AG04450 (cell line): ENCODE measurements around the gene PGS1. TPM values are rescaled to one million over a fixed set of nuclear protein-coding genes. Genes with fewer than 3 reads are reported as not detected.

Experiments
- CTCF ChIA-PET: fragments of 300-600, 350-600 bp; formaldehyde crosslinking; extraction: SDS; loops from one replicate; lab custom pipeline; 2022; ENCODE audit warnings: antibody characterized with exemption, inconsistent platforms; lab: Charles Lee
- POLR2A ChIA-PET: fragments of 350-600 bp; formaldehyde crosslinking; extraction: SDS; loops from one replicate; lab custom pipeline; 2021; ENCODE audit warnings: antibody characterized with exemption, inconsistent platforms; lab: Yijun Ruan, JAX
- DNase-seq: peaks from one replicate; pipeline ENCODE4 v3.0.0-alpha.2; 2011; ENCODE audit warnings: low read depth, low spot score
- H3K27ac ChIP-seq: one replicate; pipeline ENCODE4 v1.5.1; 2012; ENCODE audit warnings: low read depth, low read length, control low read depth
- H3K27me3 ChIP-seq: one replicate; pipeline ENCODE4 v1.6.0; 2012; ENCODE audit warnings: low read length; ENCODE audit not compliant: control insufficient read depth, insufficient read depth
- H3K4me3 ChIP-seq: 2 replicates; pipeline ENCODE4 v1.5.1; 2011; ENCODE audit warnings: mild to moderate bottlenecking, low read depth, low read length, control low read depth
- H3K9me3 ChIP-seq: 2 replicates; pipeline ENCODE4 v1.5.1; 2012; ENCODE audit warnings: low read length; ENCODE audit not compliant: control insufficient read depth, insufficient read depth
- polyA plus RNA-seq: library from polyadenylated mRNA; depleted of rRNA; stranded (reverse); fragments of >200 nt; gene quantifications from 2 replicates; pipeline ENCODE4 v1.2.3, GENCODE V29; 2011
- TF ChIP-seq, protein P1 (sequence below): IDR thresholded peaks from 2 replicates; pipeline ENCODE4 v1.5.1; 2011; ENCODE audit warnings: low read depth, low read length, control low read depth, inconsistent platforms

Gene PGS1
- polyA plus RNA-seq, 1 experiment, result 31.0 TPM

DNA sequence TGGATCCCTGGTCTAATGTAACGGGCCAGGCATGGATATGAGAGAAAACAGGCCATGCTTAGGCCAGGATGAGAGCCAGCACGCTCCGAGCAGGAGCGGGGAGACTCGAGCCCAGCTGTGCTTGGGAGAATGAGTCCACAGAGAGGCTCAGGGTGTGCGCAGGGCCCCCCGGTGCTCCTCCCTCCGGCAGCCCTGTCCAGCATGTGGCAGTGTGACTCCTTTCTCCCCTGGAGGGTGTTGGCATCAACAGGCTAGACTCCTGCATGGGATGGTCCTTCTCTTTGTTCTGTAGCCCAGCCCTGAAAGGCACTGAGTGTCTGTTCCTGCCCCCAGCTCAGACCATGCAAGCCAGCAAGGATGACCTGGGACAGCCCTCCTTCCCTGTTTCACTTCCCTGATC is 23.4 kb downstream of the PGS1 start:
- Histone ChIP-seq H3K27me3 (no peaks in the 10 kb centered on the region), H3K27ac (no peak overlapping the region), H3K4me3 (no peak overlapping the region), H3K9me3 (no peaks in the 10 kb centered on the region; the same call in 1 of the 2 replicates)
- ChIA-PET POLR2A (interaction anchor here (0.6 to 1.3 kb wide), 3 partner anchors 10 to 42 kb away, joined by 3 to 13 read pairs (median 4); partner anchors contain the start of gene SOCS3), CTCF (no interaction called here)
- no peak for DNase-seq
- TF ChIP-seq, protein P1, sequence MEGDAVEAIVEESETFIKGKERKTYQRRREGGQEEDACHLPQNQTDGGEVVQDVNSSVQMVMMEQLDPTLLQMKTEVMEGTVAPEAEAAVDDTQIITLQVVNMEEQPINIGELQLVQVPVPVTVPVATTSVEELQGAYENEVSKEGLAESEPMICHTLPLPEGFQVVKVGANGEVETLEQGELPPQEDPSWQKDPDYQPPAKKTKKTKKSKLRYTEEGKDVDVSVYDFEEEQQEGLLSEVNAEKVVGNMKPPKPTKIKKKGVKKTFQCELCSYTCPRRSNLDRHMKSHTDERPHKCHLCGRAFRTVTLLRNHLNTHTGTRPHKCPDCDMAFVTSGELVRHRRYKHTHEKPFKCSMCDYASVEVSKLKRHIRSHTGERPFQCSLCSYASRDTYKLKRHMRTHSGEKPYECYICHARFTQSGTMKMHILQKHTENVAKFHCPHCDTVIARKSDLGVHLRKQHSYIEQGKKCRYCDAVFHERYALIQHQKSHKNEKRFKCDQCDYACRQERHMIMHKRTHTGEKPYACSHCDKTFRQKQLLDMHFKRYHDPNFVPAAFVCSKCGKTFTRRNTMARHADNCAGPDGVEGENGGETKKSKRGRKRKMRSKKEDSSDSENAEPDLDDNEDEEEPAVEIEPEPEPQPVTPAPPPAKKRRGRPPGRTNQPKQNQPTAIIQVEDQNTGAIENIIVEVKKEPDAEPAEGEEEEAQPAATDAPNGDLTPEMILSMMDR, result no peak

DNA sequence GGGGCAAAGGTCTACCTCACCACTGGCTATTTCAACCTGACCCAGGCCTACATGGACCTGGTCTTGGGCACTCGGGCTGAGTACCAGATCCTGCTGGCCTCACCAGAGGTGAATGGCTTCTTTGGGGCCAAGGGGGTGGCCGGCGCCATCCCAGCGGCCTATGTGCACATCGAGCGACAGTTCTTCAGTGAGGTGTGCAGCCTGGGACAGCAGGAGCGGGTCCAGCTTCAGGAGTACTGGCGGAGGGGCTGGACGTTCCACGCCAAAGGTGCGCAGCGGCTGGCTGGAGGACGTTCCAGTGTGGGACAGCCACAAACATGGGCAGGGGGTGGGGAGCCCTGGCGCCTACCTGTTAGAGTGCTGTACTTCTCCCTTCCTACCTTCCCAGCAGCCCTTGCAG is 25.4 kb downstream of the PGS1 start:
- CTCF ChIA-PET, result interaction anchor here (0.7 kb wide), 1 partner anchor 18 kb away, joined by 8 read pairs; no protein-coding TSS in a partner anchor
- no peak for DNase-seq
- H3K9me3 ChIP-seq, result no peaks in the 10 kb centered on the region; the same call in 1 of the 2 replicates
- POLR2A ChIA-PET, result no interaction called here
- no peak overlapping the region for H3K27ac ChIP-seq
- H3K4me3 ChIP-seq, result no peak overlapping the region
- TF ChIP-seq, protein P1, result no peak
- no peaks in the 10 kb centered on the region for H3K27me3 ChIP-seq

DNA sequence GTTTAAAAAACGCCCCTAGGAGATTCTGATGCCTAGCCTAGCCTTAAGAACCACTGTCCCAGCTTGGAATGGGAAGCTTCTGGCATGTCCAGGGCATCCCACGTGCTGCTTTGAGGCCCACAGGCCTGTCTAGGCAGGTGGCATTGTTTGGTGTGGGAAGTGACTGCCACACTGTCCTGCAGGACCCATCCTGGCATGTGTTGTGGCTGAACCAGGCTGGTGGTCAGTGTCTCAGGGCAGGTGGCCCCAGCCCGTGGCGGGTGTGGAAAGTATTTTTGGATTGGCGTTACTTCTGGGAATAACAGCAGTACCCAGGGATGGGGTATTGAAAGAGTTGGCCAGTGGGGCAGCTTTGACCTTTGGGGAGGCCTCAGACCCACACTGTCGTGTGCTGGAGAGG is 27.9 kb downstream of the PGS1 start:
- Histone ChIP-seq H3K27ac (no peak overlapping the region), H3K4me3 (no peak overlapping the region), H3K9me3 (no peaks in the 10 kb centered on the region; the same call in 1 of the 2 replicates), H3K27me3 (no peaks in the 10 kb centered on the region)
- CTCF ChIA-PET, result interaction anchor here (0.9 kb wide), 1 partner anchor 16 kb away, joined by 3 read pairs; no protein-coding TSS in a partner anchor
- POLR2A ChIA-PET, result no interaction called here
- no peak for DNase-seq
- TF ChIP-seq, protein P1, result no peak

DNA sequence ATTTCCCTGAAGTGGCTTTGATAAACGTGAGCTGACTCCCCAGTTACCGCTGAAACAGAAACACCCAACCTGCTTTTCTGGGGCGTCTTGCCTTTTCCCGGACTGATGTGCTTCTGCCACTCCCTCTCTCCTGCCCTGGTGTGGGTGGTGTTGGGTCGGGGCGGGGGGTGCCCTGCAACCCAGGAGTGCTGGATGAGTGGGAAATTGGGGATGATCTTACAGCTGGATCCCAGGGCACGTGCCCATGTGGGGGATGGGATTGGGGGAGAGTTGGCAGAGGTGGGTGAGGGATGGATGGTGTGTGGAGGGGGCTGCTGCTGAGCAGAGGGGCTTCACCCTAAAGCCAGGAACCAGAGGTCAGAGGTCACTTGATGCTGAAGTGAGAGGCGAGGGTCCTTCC is 28.5 kb downstream of the PGS1 start:
- POLR2A ChIA-PET, result interaction anchor here (0.5 to 0.6 kb wide), 2 partner anchors 28 to 33 kb away, joined by 4 to 5 read pairs; no protein-coding TSS in a partner anchor
- H3K9me3 ChIP-seq, result no peaks in the 10 kb centered on the region; the same call in 1 of the 2 replicates
- H3K27me3 ChIP-seq, result no peaks in the 10 kb centered on the region
- no peak for DNase-seq
- TF ChIP-seq, protein P1, result no peak
- no peak overlapping the region for H3K4me3 ChIP-seq
- CTCF ChIA-PET, result no interaction called here
- no peak overlapping the region for H3K27ac ChIP-seq

DNA sequence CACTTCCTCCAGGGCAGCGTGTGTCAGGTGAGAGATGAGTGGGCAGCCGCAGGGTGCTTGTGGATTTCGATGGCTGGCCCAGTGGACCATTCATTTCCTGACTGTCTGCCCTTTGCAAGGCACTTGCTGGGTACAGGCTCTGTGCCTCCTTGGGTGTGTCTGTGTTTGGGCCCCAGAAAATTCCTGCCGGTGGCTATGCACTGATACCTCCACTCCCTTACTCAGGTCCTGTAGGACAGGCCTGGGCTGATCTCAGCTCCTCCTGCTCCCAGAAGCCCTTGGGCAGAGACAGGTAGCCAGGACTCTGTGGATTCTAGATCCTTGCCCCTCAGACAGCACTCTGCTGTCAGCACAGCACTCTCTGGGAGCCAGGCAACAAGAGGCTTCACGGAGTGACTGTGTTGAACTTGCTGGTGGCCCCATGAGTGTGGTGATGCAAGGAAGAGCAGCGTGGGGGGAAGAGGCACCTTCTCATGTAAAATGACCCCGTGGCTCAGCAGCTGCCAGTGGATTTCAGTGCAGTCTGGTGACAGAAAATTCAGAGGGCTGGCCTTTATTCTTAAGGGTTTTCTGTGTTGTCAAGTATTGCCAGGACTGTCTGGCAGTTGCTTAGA is 29.0 kb downstream of the PGS1 start:
- Histone ChIP-seq H3K9me3 (no peaks in the 10 kb centered on the region; the same call in 1 of the 2 replicates), H3K27me3 (no peaks in the 10 kb centered on the region), H3K27ac (no peak overlapping the region), H3K4me3 (no peak overlapping the region)
- ChIA-PET POLR2A (interaction anchor here (0.5 to 0.6 kb wide), 2 partner anchors 28 to 32 kb away, joined by 4 to 5 read pairs; no protein-coding TSS in a partner anchor), CTCF (no interaction called here)
- no peak for DNase-seq
- TF ChIP-seq, protein P1, result no peak
